DMS53 treated with DMSO at 0.1 percent for 48 hours (cell line): ENCODE measurements around the gene SFTPA2.
"Not testable (repeated sequence)": the region's sequence is repeated elsewhere in the genome, so short reads cannot be mapped to it uniquely, and the experiment has no call there.

Experiments used
- DNase-seq: peaks from one replicate; lab custom pipeline; 2025; ENCODE audit not compliant: unreplicated experiment; lab: John Stamatoyannopoulos, UW

The SFTPA2 gene

DNA sequence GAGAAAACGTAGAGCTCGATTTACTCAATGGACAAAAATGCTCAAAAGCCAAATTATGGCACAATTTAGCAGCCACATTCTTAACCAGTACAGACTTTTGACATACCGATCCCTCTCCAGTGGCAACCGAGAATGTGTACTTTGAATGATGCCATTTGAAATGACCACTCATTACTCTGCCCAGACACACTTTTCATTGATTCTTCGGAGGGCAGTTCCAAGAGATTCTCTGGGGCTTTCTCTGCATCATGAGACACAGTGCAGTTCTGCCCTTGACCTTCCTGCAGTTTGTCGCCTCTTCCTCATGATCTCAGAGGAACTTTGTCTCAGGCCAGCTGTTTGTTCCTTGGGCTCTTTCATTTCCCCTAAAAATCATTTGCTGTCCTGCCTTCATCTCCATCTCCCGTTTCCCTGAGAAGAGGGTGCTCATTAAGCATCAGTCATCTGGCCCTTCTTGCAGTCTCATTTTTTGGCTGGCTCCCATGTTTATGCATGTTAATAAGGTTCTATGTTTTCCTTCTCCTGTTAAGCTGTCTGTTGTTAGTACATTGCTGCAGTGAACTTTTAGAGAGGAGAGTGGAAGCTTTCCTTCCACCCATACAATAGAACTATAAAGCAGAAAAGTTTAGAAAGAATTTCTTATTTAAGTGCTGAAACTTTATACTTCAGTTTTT, 43.5 kb downstream of the SFTPA2 start:
- DNase-seq, result not testable (repeated sequence)

DNA sequence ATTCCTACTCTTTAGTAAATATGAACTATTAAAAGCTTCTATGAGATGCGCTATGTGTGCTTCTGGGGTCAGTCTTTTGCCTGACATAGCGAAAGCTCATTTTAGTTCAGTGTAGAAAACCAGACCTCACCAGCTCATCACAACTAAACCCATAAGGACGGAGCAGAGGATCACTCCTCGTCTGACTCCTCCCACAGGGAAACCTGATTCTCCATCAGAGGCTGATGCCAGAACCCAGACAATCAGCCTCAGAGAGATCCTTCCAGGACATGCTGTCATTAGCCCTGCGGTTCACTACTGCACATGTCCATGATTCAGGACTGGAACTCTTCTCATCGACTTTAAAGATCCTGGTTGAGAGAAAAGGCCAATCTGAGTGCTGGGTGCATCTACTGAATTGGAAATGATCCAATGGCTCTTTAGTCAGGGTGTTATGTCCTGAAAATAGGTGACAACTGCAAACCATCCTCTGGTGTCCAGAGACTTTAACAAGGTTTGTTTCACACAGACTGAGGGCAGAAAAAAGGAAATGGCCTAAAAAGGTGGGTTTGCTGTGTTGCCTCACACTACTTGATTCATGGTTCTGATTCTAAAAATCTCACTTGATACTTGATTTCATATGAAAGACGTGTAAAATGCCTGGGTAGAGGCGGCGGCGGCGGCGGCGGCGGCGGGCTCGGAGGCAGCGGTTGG, 48.2 kb downstream of the SFTPA2 start, which contains the start of gene EIF5AL1:
Gene EIF5AL1, plus strand, starts transcription at position 643 of the 693 bp plus-strand sequence. CDS start 117 bp downstream, outside the sequence.
- not testable (repeated sequence) for DNase-seq

DNA sequence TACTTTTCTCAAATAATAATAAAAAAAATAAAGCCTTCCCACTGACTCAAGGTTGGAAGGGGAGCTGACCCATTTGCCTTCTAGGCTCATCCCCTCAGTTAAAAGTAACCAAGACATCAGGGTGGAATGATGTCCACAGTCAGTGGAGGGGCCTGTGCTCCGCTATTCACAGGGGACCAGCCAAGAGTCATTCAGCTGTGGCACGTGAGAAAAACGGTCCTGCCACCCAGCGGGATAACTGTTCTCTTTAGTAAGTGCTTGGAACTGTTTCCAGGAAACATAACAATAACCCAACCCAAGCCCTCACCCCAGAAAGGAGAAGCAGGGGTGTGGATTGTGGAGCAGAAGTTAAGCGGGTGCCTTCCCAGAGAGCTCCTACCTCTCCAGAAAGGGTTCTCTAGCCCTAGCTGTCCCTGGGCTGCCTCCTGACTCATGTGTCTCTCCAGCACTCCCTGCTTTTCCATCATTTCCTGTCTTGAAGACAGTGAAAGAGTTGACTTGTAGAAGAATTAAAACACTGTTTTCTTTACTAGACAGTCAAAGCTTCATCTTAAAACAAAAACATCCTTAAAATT, 50.2 kb downstream of the SFTPA2 start:
- not testable (repeated sequence) for DNase-seq

DNA sequence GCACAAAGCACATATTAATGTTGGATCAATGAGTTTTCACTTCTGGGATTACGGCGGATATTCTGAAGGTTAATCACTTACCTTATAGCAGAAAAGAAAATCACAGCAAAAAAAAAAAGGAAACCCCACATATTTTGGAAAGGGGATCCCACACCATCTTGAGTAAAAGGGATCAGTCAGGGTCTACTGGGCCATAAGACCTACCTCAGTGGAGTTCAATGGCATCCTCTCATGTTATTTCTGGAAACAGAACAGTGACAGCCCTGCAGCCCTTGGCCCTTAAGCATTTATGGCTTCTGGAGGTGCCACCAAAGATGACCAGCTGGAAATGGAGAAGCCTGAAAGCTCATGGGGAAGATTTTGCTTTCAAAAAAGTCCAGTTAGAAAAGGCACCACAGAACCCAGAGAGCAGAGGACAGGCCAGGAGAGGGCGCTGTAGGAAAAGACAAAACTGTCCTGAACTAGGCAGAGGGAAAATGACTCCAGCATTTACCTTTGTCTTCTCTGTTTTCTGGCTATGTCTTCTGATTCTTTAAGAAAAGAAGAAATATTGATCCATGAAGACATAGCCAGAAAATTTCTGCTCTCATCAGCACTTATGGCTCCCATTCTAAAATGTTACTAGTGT, 50.8 kb downstream of the SFTPA2 start:
- DNase-seq, result not testable (repeated sequence)

DNA sequence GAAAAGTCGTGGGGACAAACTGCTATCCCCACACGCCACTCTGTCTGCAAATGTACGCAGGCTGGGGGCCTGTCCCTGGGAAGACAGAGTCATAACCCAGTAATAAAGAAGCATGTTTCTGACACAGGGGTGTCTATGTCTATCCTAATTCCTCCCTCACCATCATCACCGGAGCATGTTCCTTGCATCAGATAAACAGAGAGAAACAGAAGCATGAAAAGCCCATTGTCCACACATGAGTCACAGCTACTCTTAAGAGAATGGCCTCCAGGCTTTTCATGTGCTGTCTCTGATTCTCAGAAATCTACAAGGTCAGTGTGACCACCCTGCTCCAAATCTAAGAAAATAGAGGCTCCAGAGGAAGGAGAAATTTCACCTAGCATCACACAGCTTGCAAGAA, 52.0 kb downstream of the SFTPA2 start:
- not testable (repeated sequence) for DNase-seq

DNA sequence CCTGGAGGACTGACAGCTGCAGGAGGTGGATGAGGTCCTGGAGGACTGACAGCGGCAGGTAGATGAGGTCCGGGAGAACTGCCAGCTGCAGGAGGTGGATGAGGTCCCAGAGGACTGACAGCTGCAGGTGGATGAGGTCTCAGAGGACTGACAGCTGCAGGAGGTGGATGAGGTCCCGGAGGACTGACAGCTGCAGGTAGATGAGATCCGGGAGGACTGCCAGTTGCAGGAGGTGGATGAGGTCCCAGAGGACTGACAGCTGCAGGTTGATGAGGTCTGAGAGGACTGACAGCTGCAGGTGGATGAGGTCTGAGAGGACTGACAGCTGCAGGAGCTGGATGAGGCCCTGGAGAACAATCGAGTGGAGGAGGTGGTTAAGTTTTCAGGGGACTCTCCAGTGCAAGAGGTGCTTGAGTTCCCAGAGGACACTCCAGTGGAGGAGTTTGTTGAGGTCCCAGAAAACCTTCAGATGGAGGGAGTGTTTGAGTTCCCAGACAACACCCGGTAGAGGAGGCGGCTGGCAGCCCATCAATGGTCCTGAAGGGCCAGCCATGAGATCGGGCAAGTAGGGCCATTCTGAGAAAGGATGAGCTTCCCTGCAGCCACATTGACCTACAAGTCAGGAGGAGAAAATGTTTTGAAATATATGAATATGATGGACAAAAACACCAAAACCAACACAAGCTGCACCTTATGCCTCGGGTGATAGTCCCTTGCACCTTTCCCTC, 52.6 kb downstream of the SFTPA2 start:
- peak; percentile 68 for DNase-seq
